M059J (cell line): ENCODE measurements around the gene SP2. TPM values are rescaled to one million over a fixed set of nuclear protein-coding genes. Genes with fewer than 3 reads are reported as not detected.

ENCODE experiments used
- DNase-seq: peaks from one replicate; pipeline ENCODE4 v3.0.0-alpha.2; 2012; ENCODE audit warnings: low read depth
- total RNA-seq: library from RNA; depleted of rRNA; stranded (reverse); fragments of >200 nt; shearing (Covaris generic); gene quantifications from 2 replicates; pipeline ENCODE4 v1.2.3, GENCODE V29; 2014

The SP2 gene
- total RNA-seq, 1 experiment from 2014 or later = 3.8 TPM

DNA sequence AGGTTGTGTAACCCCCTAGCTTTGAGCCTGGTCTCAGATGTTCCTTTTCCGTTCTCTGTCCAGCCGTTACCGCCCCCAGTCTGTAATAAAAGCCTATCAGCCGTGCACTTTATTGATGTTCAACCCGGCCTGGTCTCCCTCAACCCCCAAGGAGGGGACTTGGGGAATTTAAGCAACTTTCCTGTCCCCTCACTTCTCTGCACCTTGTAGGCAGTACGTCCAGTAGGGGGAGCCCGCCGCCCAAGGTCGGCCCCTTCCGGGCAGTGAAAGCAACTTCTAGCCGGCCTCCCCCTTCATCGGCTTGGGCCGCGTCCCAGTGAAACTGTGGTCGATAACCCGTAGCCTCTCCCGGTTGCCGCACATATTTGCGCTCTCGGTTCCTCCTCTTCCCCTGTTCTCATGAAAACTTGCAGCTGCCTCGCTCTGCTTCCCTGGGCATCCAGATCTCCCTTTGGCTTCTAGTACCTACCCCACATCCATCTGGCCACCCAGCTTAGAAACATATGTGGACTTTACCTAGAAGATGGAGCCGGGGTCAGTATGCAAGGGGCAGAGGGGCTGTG is 53.2 kb downstream of the SP2 start:
- DNase-seq = peak; percentile 76

DNA sequence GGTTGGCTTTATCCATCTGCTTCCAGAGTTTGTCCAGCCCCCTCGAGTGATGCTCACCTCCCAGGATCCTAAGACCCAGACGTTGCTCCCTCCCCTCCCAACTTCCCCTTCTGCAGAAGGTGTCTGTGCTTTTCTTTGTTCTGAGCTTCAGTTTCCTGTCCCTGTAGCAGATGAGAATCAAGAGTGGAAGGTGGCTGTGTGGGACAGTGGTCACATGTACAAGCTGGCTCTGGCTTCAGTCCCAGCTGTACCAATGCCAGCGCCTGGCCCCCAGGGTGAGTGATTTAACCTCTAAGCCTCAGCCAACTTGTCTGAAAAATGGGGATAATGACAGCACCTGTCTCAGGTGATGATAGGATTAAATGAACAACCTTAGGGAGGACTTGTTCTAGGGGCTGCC is 53.9 kb downstream of the SP2 start:
- no peak for DNase-seq

DNA sequence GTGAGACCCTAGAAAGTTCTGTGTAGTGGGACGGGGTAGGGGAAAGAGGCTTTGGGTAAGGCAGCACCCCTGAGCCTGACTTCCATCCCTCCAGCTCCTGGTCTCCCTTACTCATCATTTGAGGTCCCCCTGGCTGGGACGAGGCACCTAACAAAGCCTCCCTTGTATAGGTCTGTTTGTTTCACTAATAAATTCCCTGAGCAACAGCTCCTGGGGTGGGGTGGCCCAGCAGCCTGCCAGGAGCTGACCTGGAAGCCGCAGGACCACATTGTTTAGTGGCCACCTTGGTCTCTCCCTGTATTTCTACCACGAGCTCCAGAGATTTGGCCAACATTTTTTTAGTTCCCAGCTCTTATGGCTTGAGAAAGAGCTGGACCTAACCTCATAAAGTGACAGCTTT is 54.4 kb downstream of the SP2 start:
- no peak for DNase-seq

DNA sequence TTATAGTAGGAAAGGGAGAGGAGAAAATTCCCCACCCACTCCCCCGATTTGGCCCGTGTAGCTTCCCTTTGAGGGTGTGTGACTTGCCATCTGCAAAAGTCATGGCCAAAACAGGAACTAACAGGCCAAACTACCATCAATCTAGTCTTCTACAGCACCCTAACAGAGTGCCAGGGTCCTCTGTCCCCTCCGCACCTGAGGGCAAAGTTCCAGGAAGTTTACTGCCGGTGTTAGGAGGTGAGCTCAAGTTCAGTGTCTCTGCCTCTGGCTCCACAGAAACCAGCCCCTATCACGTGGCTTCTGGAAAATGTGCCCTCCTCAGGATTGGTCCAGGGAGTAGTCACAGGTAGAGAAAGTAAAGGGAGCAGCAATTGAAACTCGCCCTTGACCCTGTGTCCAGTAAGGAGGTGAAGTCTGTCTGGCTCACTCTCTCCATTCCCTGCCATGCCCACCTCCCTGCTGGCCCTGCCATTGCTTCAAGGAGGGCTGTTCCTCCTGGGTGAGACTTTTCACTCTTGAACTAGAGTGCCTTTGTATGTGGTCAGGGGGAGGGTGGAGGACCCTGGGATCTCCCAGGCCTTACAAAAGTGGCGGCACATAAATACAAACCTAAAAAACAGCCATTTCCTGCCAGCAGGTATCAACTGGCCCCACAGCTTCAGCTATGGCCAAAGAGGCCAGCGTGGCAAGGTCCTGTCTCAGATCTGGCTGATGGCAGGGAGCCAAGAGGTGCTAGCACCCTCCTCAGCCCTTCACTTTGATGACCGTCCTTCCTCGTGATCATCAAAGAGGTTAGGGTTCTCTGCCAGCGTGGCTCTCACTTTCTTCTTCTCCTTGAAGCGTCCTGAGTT is 56.4 kb downstream of the SP2 start:
- DNase-seq = no peak

DNA sequence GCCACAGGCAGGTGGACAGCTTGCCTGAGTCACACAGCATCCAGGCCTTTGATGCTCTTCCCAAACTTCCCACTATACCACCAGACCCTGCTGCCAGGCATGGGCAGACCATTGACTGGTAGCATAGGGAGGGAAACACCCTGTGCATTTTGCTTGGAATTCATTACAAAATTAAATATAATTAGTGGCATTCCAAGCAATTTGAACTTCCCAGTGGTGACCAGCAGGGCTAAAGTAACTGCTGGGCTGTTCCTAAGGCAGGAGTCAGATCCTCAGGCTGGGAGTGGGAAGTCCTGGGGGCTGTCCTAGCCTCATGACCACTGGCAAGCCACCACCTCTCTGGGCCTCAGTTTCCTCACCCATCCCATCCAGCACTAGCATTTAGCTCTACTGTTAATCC is 57.9 kb downstream of the SP2 start:
- no peak for DNase-seq

DNA sequence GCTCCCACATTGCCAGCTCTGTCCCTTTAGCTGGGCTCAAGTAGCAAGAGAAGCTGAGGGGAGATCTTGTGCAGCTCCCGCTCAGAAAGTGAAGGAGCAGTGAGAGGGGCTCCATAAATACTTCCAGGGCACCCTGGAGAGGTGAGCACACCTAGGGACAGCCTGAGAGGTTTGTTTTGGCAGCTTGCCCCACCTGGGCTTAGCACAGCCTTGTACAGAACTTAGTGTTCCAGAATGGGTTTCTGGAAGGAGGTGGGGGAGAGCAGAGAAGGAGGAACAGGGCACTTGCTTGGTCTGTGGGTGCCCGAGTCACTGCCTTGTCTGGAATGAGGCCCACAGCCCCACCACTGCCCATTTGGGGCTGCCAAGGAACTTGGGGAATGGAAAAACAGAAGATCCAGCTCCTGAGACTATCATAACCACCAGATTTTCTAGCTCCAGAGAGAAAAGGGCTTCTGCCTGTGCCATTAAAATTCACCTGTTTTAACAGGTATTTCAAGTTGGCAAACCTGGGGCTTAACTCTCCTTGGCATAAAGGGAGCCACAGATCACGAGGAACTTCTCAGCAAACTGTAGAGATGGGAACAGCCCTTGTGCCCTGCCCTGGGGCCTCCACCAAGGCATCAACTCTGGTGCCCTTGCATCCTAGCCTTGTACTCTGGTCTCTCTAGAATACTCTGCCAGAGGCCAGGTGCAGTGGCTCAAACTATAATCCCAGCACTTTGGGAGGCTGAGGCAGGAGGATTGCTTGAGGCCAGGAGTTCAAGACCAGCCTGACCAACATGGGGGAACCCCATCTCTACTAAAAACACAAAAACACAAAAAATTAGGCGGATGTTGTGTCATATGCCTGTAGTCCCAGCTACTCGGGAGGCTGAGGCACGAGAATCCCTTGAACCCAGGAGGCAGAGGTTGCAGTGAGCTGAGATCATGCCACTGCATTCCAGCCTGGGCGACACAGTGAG is 59.7 kb downstream of the SP2 start:
- no peak for DNase-seq

DNA sequence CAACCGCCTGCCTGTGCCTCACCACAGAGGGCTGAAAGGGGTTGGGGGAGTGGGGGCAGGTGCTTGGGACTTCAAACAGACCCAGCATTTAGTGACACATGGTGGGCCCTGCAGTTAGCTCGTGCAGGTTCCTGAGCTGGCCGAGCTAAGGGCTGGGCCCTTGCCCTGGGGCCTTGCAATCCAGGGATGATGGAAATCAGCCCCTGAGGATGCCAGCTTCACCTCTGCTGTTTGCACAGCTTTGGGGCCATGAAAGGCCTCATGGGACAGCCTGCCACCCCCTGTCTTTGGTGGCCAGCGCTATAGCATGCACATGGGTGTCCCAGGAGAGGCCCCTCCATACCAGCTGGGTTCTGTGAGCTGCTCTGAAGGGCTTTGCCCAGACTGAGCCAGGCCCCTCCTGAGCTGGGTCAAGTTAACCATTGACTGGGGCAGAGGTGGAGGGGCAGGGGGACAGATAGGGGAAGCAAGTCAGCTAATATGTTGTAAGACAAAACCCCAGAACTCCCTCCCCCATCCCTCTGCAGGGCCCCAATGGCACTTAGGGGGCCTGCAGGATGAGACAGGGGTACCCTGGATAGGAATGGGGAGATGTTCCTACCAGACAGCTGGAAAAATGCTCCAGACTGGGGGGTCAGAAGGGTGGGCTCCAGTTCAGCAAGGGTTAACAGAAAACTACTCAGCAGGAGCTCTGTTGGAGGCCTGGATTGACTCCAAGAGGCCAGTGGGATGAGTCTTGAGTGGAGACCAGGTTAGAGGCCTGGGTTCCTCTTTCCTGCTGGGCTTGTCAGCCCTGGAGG is 61.0 kb downstream of the SP2 start:
- DNase-seq = no peak

DNA sequence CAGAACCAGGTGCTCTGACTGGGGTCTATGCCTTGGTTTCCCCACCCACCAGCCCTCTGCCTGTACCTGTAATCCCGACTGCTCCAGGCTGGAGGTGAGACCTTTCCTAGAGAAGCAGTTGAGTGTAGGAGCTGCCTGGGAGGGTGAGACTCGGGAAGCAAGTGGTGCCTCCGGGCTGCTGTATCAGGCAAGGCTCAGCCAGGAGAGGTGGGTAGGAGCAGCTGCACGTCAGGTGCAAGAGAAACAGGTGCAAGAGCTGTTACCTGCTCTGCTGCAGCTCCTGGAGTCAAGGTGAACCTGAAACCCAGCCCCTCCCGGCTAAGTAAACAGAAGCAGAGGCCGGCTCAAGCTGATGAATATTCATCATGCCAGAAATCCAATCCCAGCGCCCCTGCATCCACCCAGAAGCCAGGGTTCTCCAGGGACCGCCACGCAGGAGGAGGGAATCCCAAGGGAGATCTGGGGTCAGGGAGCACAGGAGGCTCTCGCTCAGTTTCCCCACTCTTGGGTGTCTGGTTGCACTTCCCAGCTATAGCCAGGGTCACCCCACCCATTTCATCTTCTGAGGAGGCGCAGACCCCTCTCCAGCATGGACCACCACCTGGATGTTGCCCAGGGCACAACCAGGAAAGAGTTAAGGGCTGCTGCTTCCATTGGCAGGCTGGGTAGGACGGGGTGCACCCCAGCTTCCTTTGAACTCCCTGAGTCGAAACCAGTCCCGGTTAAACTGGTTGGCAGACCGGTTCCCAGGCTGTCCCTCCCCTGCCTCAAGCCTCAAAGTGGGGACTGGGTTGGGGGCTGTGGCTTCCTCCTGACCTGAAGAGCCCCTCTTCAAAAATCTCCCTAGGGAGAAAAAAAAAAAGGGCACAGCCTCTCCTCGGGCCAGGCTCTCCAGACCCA is 61.8 kb downstream of the SP2 start, which contains the start of gene PRR15L:
PRR15L (minus strand) TSS at position 293 of the 900 bp plus-strand sequence. CDS start 4,649 bp downstream, outside the sequence.
- no peak for DNase-seq

DNA sequence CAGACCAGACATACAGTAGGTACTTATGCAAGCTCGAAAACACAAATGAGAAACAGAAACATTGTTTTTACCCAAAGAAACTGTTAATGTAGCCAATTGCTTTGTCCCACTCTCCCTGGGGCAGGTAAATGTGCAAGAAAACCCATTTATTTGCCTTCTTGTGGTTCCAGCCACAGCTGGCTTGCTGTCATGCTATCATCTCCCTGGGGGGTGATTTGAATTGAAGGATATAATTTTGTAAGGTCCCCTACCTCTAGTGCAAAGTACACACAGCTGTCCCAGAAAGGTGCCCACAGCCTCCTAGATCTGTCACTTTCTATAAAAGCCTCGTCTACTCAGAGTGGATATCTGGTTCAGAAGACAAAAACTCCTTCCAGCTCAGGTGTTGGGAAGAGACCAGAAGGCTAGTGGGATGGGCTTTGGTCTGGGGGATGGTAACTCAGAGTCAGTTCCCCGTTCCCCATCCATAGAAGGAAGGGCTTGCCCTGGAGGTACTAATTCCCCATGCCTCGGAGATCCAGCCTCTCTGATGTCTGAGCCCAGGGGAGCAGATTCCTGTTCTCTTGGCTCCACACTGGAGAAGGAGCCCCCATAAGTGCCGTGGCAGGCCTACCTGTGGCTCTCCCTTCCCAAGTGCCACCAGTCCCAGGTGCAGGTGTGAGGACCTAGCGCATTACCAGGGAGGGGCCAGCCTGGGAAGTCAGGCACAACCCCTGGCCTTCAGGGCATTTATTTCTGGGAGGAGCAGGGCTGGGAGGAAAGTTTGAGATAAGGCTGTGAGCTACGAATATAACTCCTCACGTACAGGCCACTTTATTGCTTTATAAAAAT is 64.0 kb downstream of the SP2 start:
- no peak for DNase-seq

DNA sequence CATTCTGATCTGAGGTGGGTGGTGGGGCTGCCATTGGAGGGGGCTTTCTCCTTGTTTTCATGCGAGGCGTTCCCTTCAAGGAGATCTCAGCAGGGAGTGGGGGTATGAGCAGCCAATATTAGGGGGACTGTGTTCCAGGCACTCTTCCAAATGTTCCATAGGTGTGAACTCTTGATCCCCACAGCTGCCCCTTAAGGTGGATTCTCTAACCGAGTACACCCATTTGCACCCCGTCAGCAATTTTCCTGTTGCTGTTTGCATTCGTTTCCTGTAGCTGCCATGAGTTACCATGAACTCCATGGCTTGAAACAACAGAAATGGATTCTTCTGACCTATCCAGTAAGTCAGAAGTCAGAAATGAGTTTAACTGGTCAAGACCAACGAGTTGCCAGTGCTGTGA is 65.4 kb downstream of the SP2 start:
- DNase-seq = no peak

DNA sequence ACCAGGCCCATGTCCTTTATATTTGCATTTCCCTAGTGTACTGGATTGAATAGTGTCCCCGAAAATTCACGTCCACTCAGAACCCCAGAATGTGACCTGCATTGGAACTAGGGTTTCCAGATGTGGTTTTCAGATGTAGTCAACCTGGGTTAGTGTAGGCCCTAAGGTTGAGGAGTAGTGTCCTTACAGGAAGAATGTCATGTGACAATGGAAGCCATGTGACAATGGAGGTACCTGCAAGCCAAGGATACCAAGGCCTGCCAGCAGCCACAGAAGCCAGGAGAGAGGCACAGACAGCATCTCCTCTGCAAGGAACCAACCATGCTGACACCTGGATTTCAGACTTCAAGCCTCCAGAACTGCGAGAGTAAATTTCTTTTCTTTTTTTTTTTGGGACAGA is 66.9 kb downstream of the SP2 start:
- no peak for DNase-seq

DNA sequence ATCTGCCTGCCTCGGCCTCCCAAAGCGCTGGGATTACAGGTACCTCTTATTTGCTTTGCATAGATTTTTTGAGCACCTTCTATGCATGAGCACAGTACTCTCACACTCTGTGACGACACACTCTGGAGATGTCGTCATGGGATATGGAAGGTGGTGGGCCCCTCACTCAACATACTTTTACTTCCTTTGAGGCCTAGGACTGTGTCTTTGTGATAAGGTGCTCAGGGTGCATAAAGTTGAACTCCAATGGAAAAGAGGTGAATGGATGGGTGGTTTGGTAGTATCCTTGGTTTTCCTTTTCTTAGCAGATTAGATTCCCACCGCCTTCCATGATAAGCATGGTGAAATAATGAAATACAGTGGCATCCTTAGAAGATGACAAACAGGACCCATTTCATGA is 68.8 kb downstream of the SP2 start:
- no peak for DNase-seq

DNA sequence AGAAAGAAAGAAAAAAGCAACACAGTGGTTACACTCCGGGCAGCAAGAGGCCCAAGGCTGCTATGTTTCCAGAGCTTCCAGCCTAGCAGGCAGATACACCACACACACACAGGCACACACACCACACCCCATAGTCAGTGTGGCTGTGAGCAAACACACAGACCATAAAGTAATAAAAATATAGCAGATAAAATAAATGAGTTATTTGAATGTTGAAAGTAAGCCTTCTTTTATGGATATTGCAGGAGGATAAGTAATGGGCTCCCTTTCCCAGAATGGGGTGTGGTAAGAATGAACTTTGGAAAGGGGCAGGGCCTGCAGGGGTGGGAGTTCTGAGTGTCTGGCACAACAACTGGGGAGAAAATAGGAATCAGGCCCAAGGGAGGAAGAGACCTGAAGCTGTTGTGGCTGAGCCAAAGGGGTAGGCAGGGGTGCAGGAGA is 70.1 kb downstream of the SP2 start:
- no peak for DNase-seq

DNA sequence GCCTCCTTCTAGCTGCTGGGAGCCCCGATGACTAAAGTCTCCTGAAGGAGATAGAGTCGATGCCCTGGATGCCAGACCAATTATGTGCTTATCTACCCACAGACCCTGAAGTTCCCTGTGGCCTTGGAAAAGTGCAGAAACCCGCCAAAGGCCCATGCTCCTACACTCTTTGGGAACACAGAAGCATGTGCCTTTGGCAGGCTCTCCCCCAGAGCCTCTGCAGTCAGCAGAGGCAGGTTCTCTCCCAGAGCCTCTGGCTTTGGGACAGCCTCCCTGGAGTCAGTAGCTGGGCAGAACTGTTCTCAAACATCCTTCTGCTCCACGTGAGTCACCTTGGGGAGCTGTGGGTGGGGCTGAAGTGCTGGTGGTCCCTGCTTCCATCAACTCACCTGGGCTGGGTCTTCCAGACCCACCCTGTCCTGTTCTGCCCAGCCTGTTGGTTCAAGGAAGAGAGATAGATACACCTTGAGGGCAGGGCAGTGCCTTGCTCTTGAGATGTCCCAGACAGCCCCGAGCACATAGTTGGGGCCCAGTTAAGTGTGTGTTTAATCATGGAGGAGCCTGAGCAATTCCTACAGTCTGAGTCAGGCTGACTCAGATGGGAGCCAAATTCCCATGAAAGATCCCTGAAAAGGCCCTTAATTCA is 71.7 kb downstream of the SP2 start:
- DNase-seq = peak; percentile 90

DNA sequence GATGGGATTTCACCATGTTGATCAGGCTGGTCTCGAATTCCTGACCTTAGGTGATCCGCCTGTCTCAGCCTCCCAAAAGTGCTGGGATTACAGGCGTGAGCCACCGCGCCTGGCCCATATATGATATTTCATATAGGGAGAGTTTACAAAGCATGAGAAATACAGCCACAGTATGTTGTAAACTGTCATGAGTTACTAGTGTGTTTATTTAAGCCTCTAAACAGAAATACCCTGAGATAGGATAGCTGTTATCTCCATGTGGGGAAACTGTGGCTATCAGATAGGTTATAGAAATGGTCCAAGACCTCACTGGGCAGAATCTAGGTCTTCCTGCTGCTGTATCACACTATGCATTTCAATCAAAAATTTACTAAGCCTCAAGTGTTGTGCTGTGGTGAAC is 72.8 kb downstream of the SP2 start:
- no peak for DNase-seq

DNA sequence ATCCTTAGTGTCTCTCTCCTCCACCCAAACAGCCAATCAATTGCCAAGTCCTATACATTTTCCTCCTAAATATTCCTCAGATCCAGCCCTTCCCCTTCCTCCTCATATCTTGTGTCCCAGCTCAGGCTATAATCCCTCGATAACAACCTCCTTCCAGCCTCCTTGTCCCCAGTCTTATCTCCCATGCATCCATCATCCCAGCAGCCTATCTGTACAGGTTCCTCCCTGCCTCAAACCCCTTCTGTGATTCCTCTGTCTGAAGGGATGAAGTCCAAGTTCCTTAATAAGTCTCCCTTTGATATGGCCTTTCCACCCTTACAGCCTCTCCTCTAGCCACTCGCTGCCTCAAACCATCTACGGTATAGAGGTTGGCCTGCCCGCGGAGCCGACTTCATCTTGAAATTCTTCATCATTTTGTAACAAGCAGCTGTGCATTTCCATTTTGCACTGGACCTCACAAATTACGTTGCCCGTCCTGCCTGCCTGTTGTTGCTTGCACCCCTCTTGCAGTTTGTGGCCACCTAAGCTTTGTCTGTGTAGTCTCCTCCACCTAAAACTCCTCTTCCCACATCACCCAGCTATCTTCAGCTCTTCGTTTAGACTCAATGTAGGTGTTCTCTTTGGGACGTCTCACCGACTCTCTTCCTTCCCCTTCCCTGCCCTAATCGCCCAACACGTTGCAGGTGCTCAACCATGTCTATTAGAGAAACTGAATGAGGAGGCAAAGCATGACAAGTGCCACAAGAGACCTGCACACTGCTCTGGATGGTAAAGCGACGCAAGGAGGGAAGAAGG is 74.1 kb downstream of the SP2 start:
- no peak for DNase-seq

DNA sequence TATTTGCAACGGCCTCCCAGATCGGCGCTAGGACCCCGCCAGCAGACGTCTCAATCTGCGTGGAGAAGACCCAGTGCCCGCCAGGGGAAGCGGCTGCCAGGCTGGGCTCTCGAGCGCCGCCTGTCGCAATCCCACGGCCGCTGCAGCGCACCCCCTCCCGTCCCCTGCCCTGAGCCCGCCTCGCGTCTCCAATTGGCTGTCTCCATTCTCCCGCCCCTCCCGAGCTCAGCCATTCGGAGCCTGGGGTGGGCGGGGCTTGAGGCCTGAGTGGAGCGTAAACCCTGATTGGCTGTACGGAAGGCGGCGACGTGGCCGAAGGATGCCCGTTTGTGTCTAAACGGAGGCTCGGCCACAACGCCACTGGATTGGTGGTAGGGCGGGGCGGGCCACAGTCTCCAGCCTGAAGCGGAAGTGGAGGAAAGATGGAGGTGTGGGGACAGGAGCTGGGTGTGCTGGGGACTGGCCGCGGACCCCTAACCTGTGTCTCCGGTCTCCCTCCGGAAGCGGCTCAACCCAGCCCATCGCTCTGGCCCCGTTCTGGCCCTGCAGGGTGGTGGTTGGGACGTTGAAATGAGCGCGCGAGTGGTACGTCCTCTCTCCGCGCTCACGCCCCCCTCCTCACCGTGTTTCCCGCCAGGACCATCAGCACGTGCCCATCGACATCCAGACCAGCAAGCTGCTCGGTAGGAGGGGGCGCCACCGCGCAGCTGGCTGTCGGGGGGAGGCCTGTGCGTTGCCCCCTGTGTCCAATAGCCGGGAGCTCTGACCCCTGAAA is 74.9 kb downstream of the SP2 start, which contains the start of gene CDK5RAP3:
CDK5RAP3 (plus strand) TSS at position 389 of the 775 bp plus-strand sequence; CDS start at position 423, 34 bp downstream.
- peak; percentile 99 for DNase-seq
